K562 (cell line): ENCODE results near the gene PODN. TPM values are rescaled to one million over a fixed set of nuclear protein-coding genes. Genes with fewer than 3 reads are reported as not detected.
A peak's percentile ranks its signal among the peaks of the same experiment; 100 is the strongest.

ENCODE experiments used
- ARID1B ChIP-seq: fragments of 450-650 bp; IDR thresholded peaks from 2 replicates; pipeline ENCODE4 v1.6.1; 2016; ENCODE audit warnings: antibody characterized with exemption, mild to moderate bottlenecking, inconsistent platforms
- BRF1 ChIP-seq: IDR thresholded peaks from 3 replicates; pipeline ENCODE4 v1.6.1; 2011; ENCODE audit warnings: borderline replicate concordance, mild to moderate bottlenecking; ENCODE audit not compliant: insufficient read length; ENCODE audit errors: extremely low read depth
- CBFA2T2 ChIP-seq: fragments of 450-650 bp; conservative IDR thresholded peaks from 2 replicates; pipeline ENCODE4 v1.6.1; 2017; ENCODE audit warnings: mild to moderate bottlenecking
- FOXJ2 ChIP-seq: fragments of 200-800 bp; sonication (Bioruptor generic); IDR thresholded peaks from 2 replicates; pipeline ENCODE4 v1.6.1; 2016; ENCODE audit warnings: missing genetic modification characterization, missing compliant biosample characterization
- FOXK2 ChIP-seq, 2 experiments: fragments of 450-650 bp; IDR thresholded peaks in 1 of 2; conservative IDR thresholded peaks in 1 of 2; 2 replicates each; pipeline ENCODE4 v1.6.1; 2016; ENCODE audit warnings: low read depth in 2 of 2, mild to moderate bottlenecking in 1 of 2
- KDM1A ChIP-seq, 2 experiments: fragments of 450-650 bp; IDR thresholded peaks; 2 replicates each; pipeline ENCODE4 v1.6.1; 2016; ENCODE audit warnings: mild to moderate bottlenecking in 2 of 2
- MTF1 ChIP-seq: fragments of 250-450 bp; sonication (Bioruptor Pico); IDR thresholded peaks from 2 replicates; pipeline ENCODE4 v1.9.0; 2021; ENCODE audit warnings: moderate library complexity, mild to moderate bottlenecking, inconsistent platforms, borderline replicate concordance
- NCOA6 ChIP-seq: fragments of 450-650 bp; IDR thresholded peaks from 2 replicates; pipeline ENCODE4 v1.6.1; 2017; ENCODE audit warnings: mild to moderate bottlenecking
- PHF20 ChIP-seq: fragments of 450-650 bp; IDR thresholded peaks from 2 replicates; pipeline ENCODE4 v1.6.1; 2018; ENCODE audit not compliant: partially characterized antibody
- PPARD ChIP-seq: fragments of 250-450 bp; sonication (Bioruptor Pico); IDR thresholded peaks from 2 replicates; pipeline ENCODE4 v1.8.0; 2022; ENCODE audit warnings: inconsistent platforms, mild to moderate bottlenecking, moderate library complexity
- RBBP5 ChIP-seq: fragments of 200-600 bp; sonication (generic); IDR thresholded peaks from 2 replicates; pipeline ENCODE4 v1.6.1; 2012; ENCODE audit warnings: borderline replicate concordance, mild to moderate bottlenecking, low read length, control low read depth, inconsistent platforms; ENCODE audit not compliant: insufficient read depth, poor library complexity, severe bottlenecking
- RBFOX2 ChIP-seq: fragments of 200-400 bp; formaldehyde crosslinking; IDR thresholded peaks from 2 replicates; pipeline ENCODE4 v1.6.1; 2017; ENCODE audit warnings: low read depth, mild to moderate bottlenecking, low read length, moderate library complexity
- SNAPC5 ChIP-seq: fragments of 250-450 bp; sonication (Bioruptor Pico); IDR thresholded peaks from 2 replicates; pipeline ENCODE4 v1.8.0; 2021; ENCODE audit warnings: moderate library complexity, mild to moderate bottlenecking, inconsistent platforms
- TCF15 ChIP-seq: fragments of 250-450 bp; sonication (Bioruptor Pico); IDR thresholded peaks from 2 replicates; pipeline ENCODE4 v1.8.0; 2022; ENCODE audit warnings: moderate library complexity, mild to moderate bottlenecking, inconsistent platforms
- TEAD1 ChIP-seq, 2 experiments: fragments of 450-650 bp in 1 of 2; sonication (generic) in 1 of 2; formaldehyde crosslinking; IDR thresholded peaks; 2 replicates each; pipeline versions ENCODE4 v1.4.0 to v1.8.0; 2020 to 2022; ENCODE audit warnings: mild to moderate bottlenecking in 2 of 2, missing genetic modification reagents in 1 of 2
- VEZF1 ChIP-seq: fragments of 200-800 bp; sonication (Bioruptor generic); IDR thresholded peaks from 2 replicates; pipeline ENCODE4 v1.6.1; 2017; ENCODE audit warnings: missing genetic modification characterization, missing compliant biosample characterization
- WHSC1 ChIP-seq: IDR thresholded peaks from one replicate; pipeline ENCODE4 v1.6.1; 2012; ENCODE audit warnings: low read length, control low read depth, inconsistent platforms
- ZNF253 ChIP-seq: fragments of 250-450 bp; sonication (Bioruptor Pico); conservative IDR thresholded peaks from 2 replicates; pipeline ENCODE4 v1.6.1; 2021; ENCODE audit warnings: mild to moderate bottlenecking
- ZNF280B ChIP-seq: fragments of 250-450 bp; sonication (Bioruptor Pico); IDR thresholded peaks from 2 replicates; pipeline ENCODE4 v1.5.1; 2021; ENCODE audit warnings: mild to moderate bottlenecking
- ZNF316 ChIP-seq: fragments of 450-650 bp; IDR thresholded peaks from 2 replicates; pipeline ENCODE4 v1.6.1; 2016
- ZNF639 ChIP-seq, 2 experiments: fragments of 200-800 bp in 1 of 2; sonication (Bioruptor generic) in 1 of 2; sonication (generic) in 1 of 2; formaldehyde crosslinking in 1 of 2; IDR thresholded peaks in 1 of 2; conservative IDR thresholded peaks in 1 of 2; 2 replicates each; pipeline versions ENCODE4 v1.5.0 to v1.6.1; 2016 to 2020; ENCODE audit warnings: missing compliant biosample characterization in 1 of 2, missing genetic modification characterization in 1 of 2, missing genetic modification reagents in 1 of 2
- ZNF707 ChIP-seq: fragments of 250-450 bp; sonication (Bioruptor Pico); conservative IDR thresholded peaks from 2 replicates; pipeline ENCODE4 v1.8.0; 2022; ENCODE audit warnings: inconsistent platforms, mild to moderate bottlenecking, moderate library complexity
- ZNF778 ChIP-seq: fragments of 450-650 bp; formaldehyde crosslinking; IDR thresholded peaks from 2 replicates; pipeline ENCODE4 v1.4.0; 2020; ENCODE audit warnings: mild to moderate bottlenecking, moderate library complexity
- polyA plus RNA-seq, 8 experiments: library from polyadenylated mRNA; depleted of rRNA in 4 of 8; stranded (reverse) in 5 of 8; unstranded in 3 of 8; fragments of >200 nt; fragmentation: Nextera tagmentation in 2 of 8; fragmentation: Illumina TruSeq in 1 of 8; extraction: Ambion mirVana in 2 of 8; extraction: Trizol in 1 of 8; gene quantifications; 2 replicates each; pipeline versions ENCODE4 v1.2.1 to v1.2.3, GENCODE V29; 2011 to 2014; ENCODE audit warnings: inconsistent platforms in 1 of 8, missing spikeins in 1 of 8
- total RNA-seq, 7 experiments: library from RNA; depleted of rRNA in 6 of 7; stranded (reverse); fragments of >200 nt in 6 of 7; fragmentation: Illumina TruSeq in 2 of 7; extraction: Trizol in 2 of 7; gene quantifications; 2 replicates each; pipeline versions ENCODE4 v1.2.1 to v1.2.3, GENCODE V29; 2011 to 2021; ENCODE audit warnings: low replicate concordance in 1 of 7

PODN gene
- total and polyA plus RNA-seq, 9 of the 15 experiments (the other 6 are each of a cell fraction or from before 2014, with no cell fraction given), result not detected

- TF ChIP-seq VEZF1 (CRISPR knock-in tag) (peak; percentile 36; the same call in 1 of the 2 replicates), ARID1B (peak; percentile 24; the same call in 1 of the 2 replicates), RBFOX2 (no peak), ZNF316 (no peak), FOXK2 (conservative IDR thresholded peaks at IDR 0.05 in 1 of 2, IDR thresholded peaks at IDR 0.05 in 1 of 2; ENCODE audit: low read depth in 2 of 2) (peak in 1 of 2 experiments; percentile 42; a peak in 1 of 4 replicates), BRF1 (no peak), SNAPC5 (CRISPR knock-in tag) (no peak), PPARD (no peak), ZNF253 (CRISPR knock-in tag) (no peak), MTF1 (CRISPR knock-in tag) (no peak), PHF20 (no peak), NCOA6 (no peak), ZNF280B (CRISPR knock-in tag) (no peak), ZNF707 (CRISPR knock-in tag) (no peak), TEAD1 (CRISPR knock-in tag; IDR thresholded peaks at IDR 0.05) (no peak), CBFA2T2 (0 out of 2 replicates have a peak, but pooled peaks have one; percentile 30), FOXJ2 (tag) (peak; percentile 77), KDM1A (IDR thresholded peaks at IDR 0.05) (peak; percentile 23 to 30; a peak in 2 of 4 replicates), RBBP5 (no peak), TCF15 (no peak), ZNF778 (CRISPR knock-in tag) (no peak), WHSC1 (no peak), ZNF639 (CRISPR knock-in tag; conservative IDR thresholded peaks at IDR 0.05 in 1 of 2, IDR thresholded peaks at IDR 0.05 in 1 of 2) (no peak)
Measured at GRCh38 chr1:53115403-53116306, 53.6 kb downstream of the PODN start (continued).
